NCI-H146 treated with DMSO at 0.1 percent for 48 hours (cell line): ENCODE measurements around the gene GLP1R.

Experiments used
- DNase-seq: peaks from one replicate; lab custom pipeline; 2025; ENCODE audit not compliant: unreplicated experiment; lab: John Stamatoyannopoulos, UW

Gene GLP1R

GRCh38 chr6:39061588-39061987 lies 13.0 kb downstream of the GLP1R start:
- DNase-seq: no peak

DNA sequence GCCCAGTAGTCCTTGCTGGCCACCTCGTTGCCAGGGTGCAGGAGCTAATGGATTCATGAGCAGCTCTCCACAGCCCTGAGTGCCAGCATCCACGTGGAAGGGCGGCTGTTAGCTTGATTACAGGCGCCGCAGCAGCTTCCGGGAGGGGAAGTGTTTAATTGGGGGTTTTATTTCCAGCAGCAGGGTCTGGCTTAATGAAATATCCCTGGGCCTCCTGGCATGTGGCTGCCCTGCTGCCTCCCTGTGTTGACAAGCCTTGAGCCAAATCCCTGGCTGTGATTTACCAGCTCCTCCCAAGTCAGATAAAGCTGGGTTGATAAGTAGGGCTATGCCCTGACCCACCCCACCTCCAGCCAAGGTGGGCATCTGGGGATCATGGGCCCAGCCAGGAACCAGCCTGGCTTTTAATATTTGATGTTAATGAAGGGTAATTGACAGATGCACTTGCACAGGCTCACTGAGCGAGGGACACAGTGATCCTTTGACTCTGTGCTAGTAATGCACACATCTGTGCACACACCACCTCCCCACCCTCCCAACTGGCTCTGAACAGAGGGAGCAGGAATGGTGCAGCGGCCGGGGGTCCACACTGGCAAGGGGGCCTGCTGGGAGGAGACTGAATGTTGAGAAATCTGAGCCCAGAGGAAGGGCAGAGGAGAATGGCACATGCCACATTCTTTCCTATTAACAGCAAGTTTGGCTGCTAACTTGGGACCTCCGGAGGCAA lies 13.6 kb downstream of the GLP1R start:
- DNase-seq: no peak

DNA sequence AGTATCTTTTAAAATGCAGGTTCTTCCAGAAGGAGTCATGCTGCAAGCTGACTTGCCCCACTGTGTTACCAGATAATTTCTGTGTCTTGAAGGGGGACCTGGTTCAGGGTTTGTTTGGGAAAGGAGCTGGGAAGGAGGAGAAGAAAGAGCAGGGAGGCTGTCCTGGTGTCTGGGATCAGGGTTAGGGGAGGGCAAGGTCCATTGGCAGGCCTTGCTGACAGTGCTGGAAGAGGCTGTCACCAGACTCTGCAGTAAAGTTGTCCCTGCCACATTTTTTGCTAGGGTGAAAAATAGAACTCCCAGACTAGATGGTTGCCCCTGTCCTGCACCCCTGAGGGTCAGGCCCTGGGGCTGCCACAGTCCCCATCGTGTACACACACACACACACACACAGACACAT lies 14.9 kb downstream of the GLP1R start:
- DNase-seq: no peak

DNA sequence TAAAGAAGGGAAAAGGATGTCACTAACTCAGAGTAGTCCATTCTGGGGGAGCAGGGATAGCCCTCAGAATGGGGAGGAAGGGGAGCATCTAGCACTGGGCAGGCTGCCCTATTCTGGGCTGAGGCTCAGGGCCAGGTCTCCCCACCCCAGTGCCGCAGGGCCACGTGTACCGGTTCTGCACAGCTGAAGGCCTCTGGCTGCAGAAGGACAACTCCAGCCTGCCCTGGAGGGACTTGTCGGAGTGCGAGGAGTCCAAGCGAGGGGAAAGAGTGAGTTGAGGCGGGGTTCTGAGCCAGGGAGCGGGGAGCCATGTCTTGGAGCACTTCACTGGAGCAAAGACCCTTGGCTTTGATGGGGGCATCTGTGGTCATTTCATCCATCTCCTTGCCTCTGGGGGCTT lies 17.0 kb downstream of the GLP1R start:
- no peak for DNase-seq

- DNase-seq: no peak
These were observed 19.8 kb downstream of the GLP1R start for GRCh38 chr6:39068391-39068790.

GRCh38 chr6:39072830-39073229 lies 24.2 kb downstream of the GLP1R start:
- no peak for DNase-seq

DNA sequence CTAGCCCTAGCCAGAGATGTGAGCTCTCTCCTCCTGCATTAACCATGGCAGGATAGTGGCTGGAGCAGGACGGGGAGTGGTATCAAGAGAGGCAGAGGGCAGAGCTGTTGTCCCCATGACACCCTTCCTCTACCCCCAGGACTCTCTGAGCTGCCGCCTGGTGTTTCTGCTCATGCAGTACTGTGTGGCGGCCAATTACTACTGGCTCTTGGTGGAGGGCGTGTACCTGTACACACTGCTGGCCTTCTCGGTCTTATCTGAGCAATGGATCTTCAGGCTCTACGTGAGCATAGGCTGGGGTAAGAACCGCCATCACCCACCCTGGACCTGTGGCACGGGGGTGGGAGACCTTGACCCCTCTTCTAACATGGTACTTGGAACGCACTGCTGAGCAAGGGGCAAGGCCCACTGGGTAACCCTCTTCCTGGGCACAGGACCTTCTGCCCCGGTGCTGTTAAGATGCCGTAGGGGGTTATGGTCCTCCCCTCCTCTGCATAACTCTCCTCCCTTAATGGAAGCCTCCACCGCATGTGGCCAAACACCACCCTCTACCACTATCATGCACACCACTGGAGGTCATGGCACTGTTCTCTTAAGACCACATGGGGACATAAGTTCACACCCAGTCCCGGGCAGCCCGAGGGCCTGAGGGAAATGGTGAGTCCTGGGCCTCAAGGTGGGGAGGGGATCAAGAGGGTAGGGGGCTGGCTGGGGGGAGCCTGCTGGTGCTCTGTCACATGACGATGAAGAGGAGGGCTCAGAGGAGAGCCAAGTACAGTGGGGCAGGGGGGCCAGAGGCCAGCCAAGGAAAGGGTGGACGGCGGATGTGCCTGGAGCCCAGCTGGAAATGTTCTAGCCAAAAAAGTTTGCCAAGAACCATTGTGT lies 25.1 kb downstream of the GLP1R start:
- no peak for DNase-seq

DNA sequence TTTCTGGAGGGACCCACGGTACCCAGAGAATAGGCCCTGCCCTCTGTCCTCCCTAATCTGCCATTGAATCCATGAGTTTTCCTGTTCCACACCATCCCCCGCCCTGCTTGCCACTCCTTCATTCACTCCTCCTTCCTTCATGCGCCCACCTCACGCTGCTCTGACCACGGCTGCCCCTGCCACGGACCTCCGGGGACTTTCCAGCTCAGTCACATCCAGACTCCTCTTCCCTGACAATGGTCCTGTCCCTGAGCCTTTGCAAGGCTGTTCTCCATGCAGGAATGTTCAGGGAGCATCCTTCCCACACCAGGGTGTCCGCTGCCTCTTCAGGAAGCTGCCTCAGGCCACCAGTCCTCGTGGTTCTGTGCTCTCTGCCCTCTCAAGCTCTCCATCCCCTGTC lies 25.9 kb downstream of the GLP1R start:
- no peak for DNase-seq

DNA sequence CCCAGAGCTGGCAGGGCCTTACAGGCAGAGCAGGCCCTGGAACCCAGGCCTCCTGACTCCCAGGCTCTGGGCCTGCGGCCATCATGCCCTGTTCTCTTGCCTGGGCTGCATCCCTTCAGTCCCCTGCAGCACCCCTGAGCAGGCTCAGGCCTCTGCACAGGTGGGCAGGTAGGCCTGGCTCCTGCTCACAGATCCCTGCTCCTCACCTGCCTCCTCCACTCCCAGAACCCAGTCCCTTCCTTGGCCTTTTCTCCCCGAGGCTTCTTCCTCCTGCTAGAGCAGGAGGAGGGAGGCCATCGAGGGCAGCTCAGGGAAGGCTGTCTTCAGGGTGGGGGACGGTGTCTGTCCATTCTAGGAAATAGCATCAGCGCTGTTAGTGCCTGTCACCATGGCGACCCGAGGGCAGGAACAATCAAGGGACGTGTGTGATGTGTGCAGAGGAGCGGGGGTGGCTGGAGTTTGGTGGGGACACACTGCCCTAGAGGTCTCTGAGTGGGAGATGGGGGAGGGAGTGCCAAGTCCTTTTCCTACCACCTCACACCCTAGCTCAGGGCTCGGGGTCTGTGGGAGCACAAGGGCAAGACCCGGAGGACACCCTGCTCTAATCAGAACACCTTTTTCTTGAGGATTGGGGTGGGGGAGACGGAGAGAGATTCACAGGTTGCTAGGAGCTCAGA lies 26.6 kb downstream of the GLP1R start:
- DNase-seq: no peak

DNA sequence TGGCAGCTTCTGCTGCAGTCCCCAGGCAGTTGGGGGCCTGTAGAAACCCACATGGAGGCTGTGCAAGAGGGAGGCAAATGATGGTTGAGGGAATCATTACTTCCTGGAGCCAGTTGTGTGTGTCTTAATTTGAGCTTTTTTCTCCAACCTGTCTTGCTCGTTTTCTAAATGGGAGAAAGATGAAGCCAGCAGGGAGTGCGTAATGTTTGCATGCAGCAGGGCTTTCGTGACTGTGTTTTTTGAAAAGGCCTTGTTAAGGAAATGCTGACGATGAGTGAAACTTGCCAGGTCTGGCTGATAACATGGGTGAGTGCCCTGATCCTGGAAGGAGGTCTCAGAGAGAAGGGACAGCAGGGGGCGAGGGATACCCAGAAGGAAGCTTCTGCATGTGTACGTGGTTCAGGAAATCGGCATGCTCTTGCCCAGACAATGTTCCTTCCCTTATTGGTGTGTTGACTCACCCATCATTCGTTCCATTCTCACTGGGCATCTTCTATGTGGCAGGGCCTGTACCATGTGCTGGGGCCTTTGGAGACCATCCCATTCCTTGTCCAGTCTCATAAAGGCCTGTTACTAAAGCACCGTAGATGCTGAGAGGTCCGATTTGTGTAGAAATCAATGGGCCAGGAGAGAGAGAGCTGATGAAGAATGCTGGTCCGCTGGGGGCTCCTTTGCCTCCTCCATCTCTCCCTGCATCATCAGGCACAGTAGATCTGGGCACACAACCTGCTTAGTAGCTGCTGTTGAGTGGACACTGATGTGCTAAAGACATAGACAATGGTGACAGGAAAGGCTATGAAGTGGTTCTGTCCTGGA lies 27.4 kb downstream of the GLP1R start:
- no peak for DNase-seq

DNA sequence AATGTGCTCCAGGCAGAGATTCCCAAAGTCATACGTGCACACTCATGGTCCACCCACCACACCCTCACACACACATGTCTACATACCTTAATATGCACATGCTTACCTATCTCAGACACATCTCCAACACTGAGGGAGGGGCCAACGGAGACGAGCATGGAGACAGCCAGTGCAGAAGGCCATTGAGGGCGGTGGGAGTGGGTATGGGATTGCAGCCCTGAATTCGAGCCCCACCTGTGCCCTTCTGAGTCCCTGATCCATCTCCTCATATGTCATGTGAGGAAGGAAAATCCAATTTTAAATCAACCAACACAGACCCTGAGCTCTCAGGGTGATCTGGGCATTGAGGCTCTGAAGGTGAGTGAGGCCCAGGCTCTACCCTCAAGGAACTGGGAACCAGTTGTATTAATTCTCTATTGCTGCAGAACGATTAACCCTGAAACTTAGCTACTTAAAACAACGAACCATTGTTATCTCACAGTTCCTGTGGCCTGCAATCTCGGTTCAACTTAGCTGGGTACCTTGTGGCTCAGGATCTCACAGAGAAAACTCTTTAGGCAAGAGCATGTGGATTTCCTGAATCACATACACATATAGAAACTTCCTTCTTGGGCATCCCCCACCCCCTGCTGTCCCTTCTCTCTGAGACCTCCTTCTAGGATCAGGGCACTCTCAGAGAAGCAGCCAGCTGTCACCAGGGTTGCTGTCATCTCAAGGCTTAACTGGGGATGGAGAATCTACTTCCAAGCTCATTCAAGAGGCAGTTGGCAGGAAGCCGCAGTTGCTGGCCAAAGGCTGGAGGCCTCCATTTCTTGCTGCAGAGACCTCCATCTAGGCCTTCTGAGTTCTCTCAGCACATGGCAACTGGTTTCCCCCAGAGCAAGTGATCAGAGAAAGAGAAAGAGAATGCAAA lies 28.3 kb downstream of the GLP1R start:
- DNase-seq: no peak

DNA sequence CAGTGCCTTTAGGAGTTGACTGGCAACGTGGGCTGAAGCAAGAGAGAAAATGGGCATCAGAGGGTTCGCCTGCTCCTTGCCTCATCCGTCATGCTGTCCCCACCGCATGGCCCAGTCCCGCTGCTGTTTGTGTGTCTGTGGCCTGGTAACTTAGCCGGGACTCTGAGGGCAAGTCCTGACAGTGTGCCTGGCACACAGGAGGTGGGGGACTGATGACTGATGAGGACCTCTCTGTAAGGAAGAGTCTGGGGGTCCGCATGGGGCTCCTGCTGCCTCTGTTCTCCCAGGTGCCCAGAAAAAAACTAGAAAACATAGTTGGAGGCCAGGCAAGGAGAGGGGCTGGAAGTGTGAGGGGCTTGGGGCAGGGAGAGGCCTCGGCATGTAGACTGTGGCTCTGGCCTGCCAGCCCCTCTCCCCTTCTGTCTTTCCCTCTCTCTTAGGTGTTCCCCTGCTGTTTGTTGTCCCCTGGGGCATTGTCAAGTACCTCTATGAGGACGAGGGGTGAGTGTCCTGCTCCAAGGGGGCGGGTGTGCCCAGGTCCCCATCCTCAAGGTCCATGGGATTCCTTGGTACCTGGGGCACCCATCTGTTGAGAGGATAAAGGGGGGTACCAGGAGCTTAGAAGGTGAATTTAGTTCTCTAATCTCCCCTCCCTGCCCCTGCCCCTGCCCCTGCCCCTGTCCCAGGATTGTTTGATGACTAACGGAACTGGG lies 29.5 kb downstream of the GLP1R start:
- no peak for DNase-seq

- no peak for DNase-seq
These were observed 30.1 kb downstream of the GLP1R start for GRCh38 chr6:39078695-39079094.

GRCh38 chr6:39079197-39080125 lies 30.9 kb downstream of the GLP1R start:
- DNase-seq: no peak

DNA sequence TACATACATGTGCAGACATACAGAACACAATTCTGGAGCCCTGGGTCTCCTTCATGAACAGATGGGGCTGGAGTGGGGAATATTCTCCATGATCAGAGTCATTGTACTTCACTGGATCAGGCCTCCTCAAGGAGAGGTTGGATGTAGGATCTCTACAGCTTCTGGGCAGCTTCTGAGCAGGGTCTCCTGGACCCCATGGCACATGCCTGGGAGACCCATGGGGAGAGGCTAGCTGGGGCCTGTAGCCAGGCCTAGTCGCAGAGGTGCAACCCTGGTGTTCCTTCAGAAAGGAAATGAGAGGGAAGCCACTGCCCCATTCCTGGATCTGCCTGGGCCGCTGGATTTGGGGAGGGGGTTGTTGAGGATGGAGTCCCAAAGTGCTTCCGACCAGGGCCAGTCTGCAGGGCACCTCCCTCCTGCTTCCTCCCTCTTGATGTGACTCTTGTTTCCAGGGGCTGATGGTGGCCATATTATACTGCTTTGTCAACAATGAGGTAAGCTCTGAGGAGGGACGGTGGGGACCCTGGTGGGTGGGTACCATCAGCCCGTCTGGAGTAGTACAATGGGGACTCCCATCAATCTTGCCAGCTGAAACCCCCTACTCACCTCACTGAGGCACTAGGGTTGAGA lies 31.8 kb downstream of the GLP1R start:
- DNase-seq: no peak

DNA sequence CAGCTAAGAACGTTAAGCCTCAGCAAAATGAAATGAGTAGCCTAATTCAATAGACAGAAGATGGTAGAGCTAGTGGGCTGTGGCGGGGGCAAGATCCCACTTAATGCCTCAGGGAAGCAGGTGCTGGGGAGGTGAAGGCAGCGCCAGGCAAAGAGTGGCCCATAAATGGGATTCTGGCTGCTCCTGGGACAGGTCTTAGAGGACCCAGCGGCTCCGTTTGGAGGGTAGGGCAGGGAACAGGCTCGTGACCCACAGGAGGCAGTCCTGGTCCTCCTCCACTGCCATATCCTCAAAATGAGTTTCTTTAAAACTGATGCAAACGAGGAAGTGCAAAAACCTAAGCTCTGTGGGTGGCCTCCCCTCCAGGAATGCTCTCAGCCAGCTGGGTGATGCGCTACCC lies 33.7 kb downstream of the GLP1R start:
- DNase-seq: no peak

DNA sequence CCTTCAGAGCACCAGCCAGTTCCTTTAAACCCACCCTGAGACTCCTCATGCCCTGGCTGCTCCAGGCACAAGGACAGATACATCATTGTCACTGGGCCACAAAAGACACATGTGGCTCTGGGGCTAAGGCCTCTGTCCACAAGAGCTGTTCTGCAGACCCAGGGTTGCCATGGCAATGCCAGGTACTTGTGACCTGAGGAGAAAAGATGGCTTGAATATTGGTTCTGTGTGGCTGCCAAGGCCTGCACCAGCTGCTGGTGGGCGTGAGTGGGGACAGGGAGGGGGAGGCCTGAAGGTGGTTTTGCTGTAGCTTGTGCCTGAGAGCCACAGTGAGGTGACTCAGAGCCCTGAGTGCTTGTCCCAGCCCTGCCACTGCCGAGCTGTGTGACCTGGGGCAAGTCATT lies 34.7 kb downstream of the GLP1R start:
- DNase-seq: no peak

DNA sequence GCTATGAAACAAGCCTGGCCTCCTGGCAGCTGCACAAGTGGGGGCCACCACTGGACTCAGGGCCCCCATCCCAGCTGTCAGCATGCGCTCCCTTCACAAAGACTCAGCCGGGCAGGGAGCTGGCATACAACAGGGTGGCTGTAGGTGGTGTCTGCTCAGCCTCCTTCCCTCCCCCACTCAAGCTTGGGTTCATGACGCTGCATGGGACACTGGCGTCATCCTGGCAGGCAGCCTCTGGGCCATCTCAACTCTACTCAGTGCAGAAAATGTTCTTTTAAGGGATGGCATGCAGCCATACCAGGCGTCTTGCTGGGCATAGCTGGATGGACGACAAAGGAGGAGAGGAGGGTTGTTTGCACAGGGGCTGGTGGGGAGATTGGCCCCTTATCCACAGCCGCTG lies 35.9 kb downstream of the GLP1R start:
- no peak for DNase-seq
